Stomach smooth muscle (tissue), 2 donors: ENCODE results near the gene DNAJB6.
"Not testable (repeated sequence)": the region's sequence is repeated elsewhere in the genome, so short reads cannot be mapped to it uniquely, and the experiment has no call there.

Source experiments
- H3K27ac ChIP-seq: one replicate; pipeline ENCODE4 v1.7.0; 2013; ENCODE audit warnings: mild to moderate bottlenecking, low read length, inconsistent platforms
- H3K27me3 ChIP-seq, 2 donors: one replicate each; pipeline ENCODE4 v1.7.0; 2013; ENCODE audit warnings: low read length in 2 of 2; ENCODE audit not compliant: insufficient read depth in 2 of 2, control insufficient read depth in 1 of 2
- H3K36me3 ChIP-seq, 2 donors: one replicate each; pipeline ENCODE4 v1.7.0; 2013; ENCODE audit warnings: low read length in 2 of 2; ENCODE audit not compliant: control insufficient read depth in 2 of 2, insufficient read depth in 2 of 2
- H3K4me1 ChIP-seq: one replicate; pipeline ENCODE4 v1.7.0; 2013; ENCODE audit warnings: low read length; ENCODE audit not compliant: control insufficient read depth, insufficient read depth
- H3K4me3 ChIP-seq, 2 donors: one replicate each; pipeline ENCODE4 v1.7.0; 2013; ENCODE audit warnings: low read length in 2 of 2
- H3K9ac ChIP-seq, 2 donors: one replicate each; pipeline ENCODE4 v1.7.0; 2013; ENCODE audit warnings: low read length in 2 of 2, mild to moderate bottlenecking in 1 of 2
- H3K9me3 ChIP-seq, 2 donors: one replicate each; pipeline ENCODE4 v1.7.0; 2013; ENCODE audit warnings: low read length in 2 of 2; ENCODE audit not compliant: control insufficient read depth in 2 of 2
- donor health status: healthy.
- donor health status: Pancreatic carcinoma.

DNAJB6 gene

DNA sequence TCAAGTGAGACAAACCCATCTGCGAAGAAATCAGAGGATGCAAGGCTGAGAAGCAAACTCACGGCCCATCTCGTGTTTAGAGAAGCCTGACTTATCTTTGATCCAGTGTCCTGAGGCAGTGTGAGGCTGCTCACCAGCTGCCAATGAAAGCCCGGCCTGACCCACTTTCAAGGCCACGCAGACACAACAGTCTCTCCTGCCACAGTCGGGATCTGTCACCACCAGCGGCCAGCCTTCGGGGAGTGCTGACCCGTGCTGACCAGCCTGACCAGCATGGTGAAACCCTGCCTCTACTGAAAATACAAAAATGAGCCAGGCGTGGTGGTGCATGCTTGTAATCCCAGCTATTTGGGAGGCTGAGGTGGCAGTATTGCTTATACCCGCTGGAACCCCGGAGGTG, 7.4 kb upstream of the DNAJB6 start:
- Histone ChIP-seq H3K27me3 (no peaks in the 10 kb centered on the region), H3K27ac (no peak overlapping the region), H3K4me1 (no peaks in the 10 kb centered on the region), H3K36me3 (no peaks in the 10 kb centered on the region), H3K9me3 (no peaks in the 10 kb centered on the region), H3K9ac (no peak overlapping the region), H3K4me3 (no peak overlapping the region)

DNA sequence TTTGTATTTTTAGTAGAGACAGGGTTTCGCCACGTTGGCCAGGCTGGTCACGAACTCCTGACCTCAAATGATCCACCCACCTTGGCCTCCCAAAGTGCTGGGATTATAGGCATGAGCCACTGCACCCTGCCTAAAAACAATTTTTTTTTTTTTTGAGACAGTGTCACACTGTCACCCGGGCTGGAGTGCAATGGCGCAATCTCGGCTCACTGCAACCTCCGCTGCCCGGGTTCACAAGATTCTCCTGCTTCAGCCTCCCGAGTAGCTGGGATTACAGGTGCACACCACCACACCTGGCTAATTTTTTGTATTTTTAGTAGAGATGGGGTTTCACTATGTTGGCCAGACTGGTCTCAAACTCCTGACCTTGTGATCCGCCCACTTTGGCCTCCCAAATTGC, 6.2 kb upstream of the DNAJB6 start:
- not testable (repeated sequence) for H3K36me3 ChIP-seq, H3K9me3 ChIP-seq, H3K4me1 ChIP-seq, H3K4me3 ChIP-seq, H3K27ac ChIP-seq, H3K27me3 ChIP-seq, H3K9ac ChIP-seq

DNA sequence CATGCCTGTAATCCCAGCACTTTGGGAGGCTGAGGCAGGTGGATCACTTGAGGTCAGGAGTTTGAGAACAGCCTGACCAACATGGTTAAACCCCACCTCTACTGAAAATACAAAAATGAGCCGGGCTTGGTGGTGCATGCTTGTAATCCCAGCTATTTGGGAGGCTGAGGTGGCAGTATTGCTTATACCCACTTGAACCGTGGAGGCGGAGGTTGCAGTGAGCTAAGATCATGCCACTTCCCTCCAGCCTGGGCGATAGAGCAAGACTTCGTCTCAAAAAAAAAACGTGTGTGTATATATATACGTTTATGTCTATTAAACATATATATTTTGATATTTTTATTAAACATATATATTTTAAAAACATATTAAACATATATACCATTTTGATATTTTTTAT, 5.8 kb upstream of the DNAJB6 start:
- not testable (repeated sequence) for H3K9me3 ChIP-seq, H3K27me3 ChIP-seq, H3K27ac ChIP-seq, H3K4me1 ChIP-seq, H3K9ac ChIP-seq, H3K36me3 ChIP-seq, H3K4me3 ChIP-seq

DNA sequence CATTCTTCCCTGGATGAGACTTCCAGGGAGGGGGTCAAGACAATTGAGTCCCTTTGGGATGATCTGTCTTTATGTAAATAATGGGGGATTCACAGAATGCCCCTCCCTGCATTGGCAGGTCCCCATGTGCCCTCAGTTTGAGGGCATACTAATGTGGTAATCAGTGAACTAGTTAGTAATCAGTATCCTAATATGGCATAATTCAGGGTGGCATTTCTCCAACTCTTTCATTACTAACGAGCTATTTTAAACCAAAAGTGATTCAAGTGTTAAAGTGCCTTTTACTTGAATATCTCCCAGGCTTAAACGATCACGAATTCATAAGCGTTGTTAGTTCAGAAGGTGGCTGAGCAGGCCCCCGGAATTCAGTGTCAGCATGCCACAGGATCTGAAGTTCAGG, 1.6 kb upstream of the DNAJB6 start:
- H3K4me3 ChIP-seq, result no peak overlapping the region
- no peaks in the 10 kb centered on the region for H3K9me3 ChIP-seq
- no peak overlapping the region for H3K9ac ChIP-seq
- peaks cover 25% of the 10 kb centered on the region for H3K4me1 ChIP-seq
- H3K36me3 ChIP-seq, result no peaks in the 10 kb centered on the region
- H3K27ac ChIP-seq, result no peak overlapping the region
- H3K27me3 ChIP-seq, result no peaks in the 10 kb centered on the region

DNA sequence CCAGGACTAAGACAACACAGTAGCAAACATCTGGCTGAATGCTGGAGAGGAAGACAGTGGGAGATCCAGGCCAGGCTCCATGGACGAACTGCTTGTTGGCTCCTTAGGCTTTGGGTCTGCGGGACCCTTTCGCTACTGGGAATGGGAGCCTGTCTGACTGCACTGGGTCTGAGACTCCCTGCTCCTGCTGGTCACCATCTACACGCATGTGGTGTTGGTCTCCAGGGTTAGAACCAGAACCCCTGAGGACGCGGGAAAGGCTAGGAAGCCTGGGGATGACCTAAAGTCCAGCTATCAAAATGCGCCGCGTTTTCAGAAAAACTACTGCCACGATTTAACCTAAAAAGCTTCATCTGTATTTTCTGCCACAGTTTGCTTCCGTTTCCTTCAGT, 817 bp upstream of the DNAJB6 start:
- no peaks in the 10 kb centered on the region for H3K36me3 ChIP-seq
- peak overlapping the region; percentile 89 for H3K27ac ChIP-seq

DNA sequence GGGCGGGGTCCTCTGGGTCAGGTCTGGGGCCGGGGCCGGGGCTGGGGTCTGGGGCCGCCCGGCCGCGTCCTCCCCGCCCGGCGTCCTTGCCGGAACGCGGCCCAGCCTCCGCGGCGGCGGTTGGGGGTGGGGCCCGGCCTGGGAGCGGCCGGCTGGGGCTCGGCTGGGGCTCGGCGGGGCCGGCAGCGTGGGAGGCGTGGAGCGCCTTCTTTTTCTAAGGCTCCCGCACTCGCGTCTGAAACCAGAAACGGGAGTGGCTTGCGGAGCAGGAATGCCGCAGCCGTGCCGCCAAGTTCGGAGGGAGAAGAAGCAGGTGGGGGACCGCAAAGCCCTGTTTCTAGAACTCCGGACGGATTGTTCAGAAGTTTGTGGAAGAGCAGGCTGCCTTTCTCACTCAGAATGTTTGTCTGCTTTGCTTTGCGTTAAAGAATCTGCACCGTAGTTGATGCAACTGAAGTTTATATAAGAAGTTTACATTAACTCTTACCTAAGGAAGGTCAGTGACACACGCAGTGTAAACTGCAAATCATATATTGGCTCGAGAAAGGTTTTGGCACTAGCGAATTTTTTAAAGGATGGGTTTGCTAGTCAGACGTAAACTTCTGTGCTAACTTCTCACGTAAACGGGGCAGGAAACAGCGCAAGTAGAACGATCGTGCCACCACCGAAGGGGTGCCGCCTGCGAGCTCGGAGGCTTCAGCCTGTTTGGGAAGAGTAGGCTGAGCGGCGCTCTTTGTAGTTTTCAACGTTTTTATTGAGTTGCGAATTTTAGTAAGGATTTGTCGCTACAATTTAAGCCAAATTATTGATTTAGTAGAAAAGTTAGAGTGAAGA, 729 bp downstream of the DNAJB6 start:
- H3K36me3 ChIP-seq, result no peaks in the 10 kb centered on the region
- peaks cover 28% of the 10 kb centered on the region for H3K4me1 ChIP-seq
- no peaks in the 10 kb centered on the region for H3K27me3 ChIP-seq
- H3K27ac ChIP-seq, result peak overlapping the region; percentile 89
- H3K9me3 ChIP-seq, result no peaks in the 10 kb centered on the region
- H3K4me3 ChIP-seq, result peak overlapping the region; percentile 69 to 86
- peak overlapping the region; percentile 44 to 66 for H3K9ac ChIP-seq

More for the DNA sequence above, 817 bp upstream of the DNAJB6 start:
- Histone ChIP-seq H3K4me1 (peaks cover 26% of the 10 kb centered on the region), H3K9ac (peak overlapping the region; percentile 67 to 72), H3K9me3 (no peaks in the 10 kb centered on the region), H3K4me3 (peak overlapping the region; percentile 75 to 86), H3K27me3 (no peaks in the 10 kb centered on the region)

DNA sequence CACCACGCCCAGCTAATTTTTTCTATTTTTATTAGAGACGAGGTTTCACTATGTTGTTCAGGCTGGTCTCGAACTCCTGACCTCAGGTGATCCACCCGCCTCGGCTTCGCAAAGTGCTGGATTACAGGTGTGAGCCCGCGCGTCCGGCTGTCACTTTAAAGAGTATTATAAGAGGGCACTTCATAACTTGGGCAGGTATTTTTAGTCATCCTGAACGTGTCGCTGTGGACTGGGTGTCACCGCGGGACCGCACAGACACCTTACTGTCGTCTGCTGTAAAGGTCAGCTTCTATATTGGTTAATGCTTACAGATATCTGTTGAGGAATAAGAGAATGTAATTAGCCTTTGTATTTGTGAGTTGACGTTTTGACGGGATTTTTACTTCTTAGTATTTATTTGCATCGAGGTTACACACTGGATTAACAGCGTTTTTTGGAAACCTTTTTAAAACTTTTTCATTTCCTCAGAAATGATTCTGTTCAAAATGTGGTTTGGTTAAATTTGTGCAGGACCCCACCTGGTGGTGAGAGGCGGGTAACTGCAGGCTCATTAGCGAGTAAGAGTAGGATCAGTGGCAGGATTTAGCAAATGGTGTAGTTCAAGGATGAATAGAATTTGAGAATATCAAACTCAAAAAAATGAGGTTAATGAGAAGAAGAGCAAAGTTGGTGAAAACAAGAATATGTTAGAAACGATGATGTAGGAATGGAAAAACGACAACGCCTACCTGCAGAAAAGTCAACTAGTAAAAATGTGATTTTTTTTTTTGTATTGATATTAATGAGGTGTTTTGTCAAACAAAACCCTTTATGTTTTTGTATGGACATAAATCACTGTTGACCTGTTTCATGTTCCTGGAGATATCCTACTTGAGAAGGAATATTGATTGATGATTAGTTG, 3.2 kb downstream of the DNAJB6 start:
- peak overlapping the region in 1 of 2 donors; percentile 42 for H3K9ac ChIP-seq
- H3K9me3 ChIP-seq, result no peaks in the 10 kb centered on the region
- H3K27ac ChIP-seq, result no peak overlapping the region
- H3K27me3 ChIP-seq, result no peaks in the 10 kb centered on the region
- H3K36me3 ChIP-seq, result no peaks in the 10 kb centered on the region
- peak overlapping the region; percentile 11 to 35 for H3K4me3 ChIP-seq
- peaks cover 32% of the 10 kb centered on the region for H3K4me1 ChIP-seq

DNA sequence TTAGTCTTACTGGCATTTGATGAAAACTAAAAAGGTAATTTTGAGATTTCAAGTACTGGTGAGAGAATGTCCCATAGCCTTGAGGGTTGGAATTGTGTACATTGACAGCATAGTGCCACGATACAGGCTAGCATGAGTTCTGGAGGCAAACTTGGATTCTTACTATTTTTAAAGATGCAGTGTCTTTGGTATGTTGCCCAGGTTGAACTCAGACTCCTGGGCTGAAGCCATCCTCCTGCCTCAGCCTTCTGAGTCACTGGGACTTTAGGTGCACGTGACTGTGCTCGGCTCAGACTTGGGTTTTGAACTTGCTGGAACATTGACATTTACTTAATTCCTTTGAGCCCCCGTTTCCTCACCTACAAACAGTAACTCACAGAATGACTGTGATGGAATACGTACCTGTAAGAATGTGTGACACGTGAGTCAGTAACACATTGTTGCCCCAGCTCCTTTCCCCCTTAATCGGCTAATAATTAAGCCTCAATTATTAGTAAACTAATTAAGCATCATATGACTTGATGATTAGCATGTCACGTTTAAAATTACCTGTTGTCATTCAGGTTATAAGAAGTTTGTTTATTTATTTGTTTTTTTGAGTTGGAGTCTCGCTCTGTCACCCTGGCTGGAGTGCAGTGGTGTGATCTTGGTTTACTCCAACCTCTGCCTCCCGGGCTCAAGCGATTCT, 10.6 kb downstream of the DNAJB6 start:
- no peak overlapping the region for H3K27ac ChIP-seq
- H3K4me1 ChIP-seq, result peaks cover 19% of the 10 kb centered on the region
- no peaks in the 10 kb centered on the region for H3K36me3 ChIP-seq
- H3K9ac ChIP-seq, result no peak overlapping the region
- no peaks in the 10 kb centered on the region for H3K27me3 ChIP-seq
- H3K4me3 ChIP-seq, result peak overlapping the region in 1 of 2 donors; percentile 44
- no peaks in the 10 kb centered on the region for H3K9me3 ChIP-seq

DNA sequence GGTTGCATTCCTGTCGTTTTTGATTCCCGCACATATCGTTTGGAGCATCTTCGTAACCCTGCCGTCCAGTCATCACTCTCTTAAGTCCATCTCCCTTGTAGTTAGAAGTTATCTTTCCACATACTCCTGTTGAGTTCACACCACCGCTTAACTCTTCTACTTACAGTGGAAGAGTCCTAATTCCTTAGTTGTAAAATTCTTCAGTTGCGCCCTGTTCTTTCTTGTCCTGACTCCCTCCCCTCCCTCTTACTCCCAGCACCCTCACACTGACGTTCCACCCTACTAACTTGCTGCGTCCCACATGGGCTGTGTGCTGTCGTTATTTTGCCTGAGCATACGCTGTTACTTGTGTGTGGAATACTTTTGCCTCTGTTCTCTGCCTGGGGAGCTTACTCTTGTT, 11.7 kb downstream of the DNAJB6 start:
- H3K4me1 ChIP-seq, result peaks cover 17% of the 10 kb centered on the region
- H3K9me3 ChIP-seq, result no peaks in the 10 kb centered on the region
- no peak overlapping the region for H3K9ac ChIP-seq
- H3K36me3 ChIP-seq, result no peaks in the 10 kb centered on the region
- H3K27ac ChIP-seq, result no peak overlapping the region
- no peak overlapping the region for H3K4me3 ChIP-seq
- H3K27me3 ChIP-seq, result no peaks in the 10 kb centered on the region

DNA sequence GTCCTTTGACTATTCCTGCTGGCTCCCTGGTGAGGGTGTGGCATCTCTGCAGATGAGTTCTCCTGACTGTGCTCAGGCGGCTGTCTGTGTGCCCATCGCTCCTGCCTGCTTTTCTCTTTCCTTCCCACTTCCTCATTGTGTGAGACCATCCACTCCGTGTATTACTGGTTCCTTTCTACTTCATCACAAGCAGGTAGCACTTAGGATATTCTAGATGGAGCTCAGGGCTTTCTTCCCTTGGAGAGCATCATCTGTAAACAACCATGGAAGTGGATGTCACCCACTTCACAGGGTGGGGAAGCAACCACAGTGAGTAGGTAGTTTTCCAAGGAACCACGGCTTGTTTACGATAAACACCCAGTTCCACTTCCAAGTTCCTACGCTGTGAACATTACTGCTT, 15.7 kb downstream of the DNAJB6 start:
- no peak overlapping the region for H3K27ac ChIP-seq
- H3K27me3 ChIP-seq, result no peaks in the 10 kb centered on the region
- no peak overlapping the region for H3K4me3 ChIP-seq
- no peak overlapping the region for H3K9ac ChIP-seq
- H3K4me1 ChIP-seq, result peaks cover 24% of the 10 kb centered on the region
- no peaks in the 10 kb centered on the region for H3K9me3 ChIP-seq
- H3K36me3 ChIP-seq, result no peaks in the 10 kb centered on the region
